A549 (cell line): Measurements from ENCODE around the gene FAM107B. TPM values are rescaled to one million over a fixed set of nuclear protein-coding genes. Genes with fewer than 3 reads are reported as not detected.

Experiments
- ATAC-seq, 2 experiments: fragments of 200-7000 bp in 1 of 2; fragments of >200 bp in 1 of 2; cut with Nextera tagmentation in 1 of 2; cut with Tn5 transposase in 1 of 2; 3 replicates each; pipeline versions ENCODE4 v1.8.0 to v1.9.1; 2018 to 2020; ENCODE audit warnings: mild to moderate bottlenecking in 1 of 2, moderate library complexity in 1 of 2
- CTCF ChIA-PET: fragments of 300-600 bp; sonication (Branson Sonifier 250); formaldehyde crosslinking; extraction: SDS; loops from one replicate; lab custom pipeline; 2021; ENCODE audit warnings: antibody characterized with exemption, inconsistent platforms; lab: Yijun Ruan, JAX
- POLR2A ChIA-PET: fragments of 350-600 bp; formaldehyde crosslinking; extraction: SDS; loops from one replicate; lab custom pipeline; 2021; ENCODE audit warnings: antibody characterized with exemption, inconsistent platforms; lab: Yijun Ruan, JAX
- DNase-seq, 2 experiments: peaks; one replicate each; pipeline versions ENCODE4 v3.0.0 to v3.0.0-alpha.2; 2011 to 2016; ENCODE audit warnings: low read depth in 1 of 2, low spot score in 1 of 2
- FAIRE-seq: peaks from 2 replicates; lab custom pipeline; 2011; peaks lifted over from hg19 to GRCh38; lab: Jason Lieb, UNC
- H3K27ac ChIP-seq, 2 experiments: fragments of >200 bp; sonication (Bioruptor Twin); formaldehyde crosslinking; 3 replicates each; pipeline ENCODE4 v1.5.1; 2016 to 2017
- H3K4me1 ChIP-seq: fragments of >200 bp; sonication (Bioruptor Twin); formaldehyde crosslinking; 3 replicates; pipeline ENCODE4 v1.6.1; 2016
- H3K4me2 ChIP-seq: fragments of >200 bp; sonication (Bioruptor Twin); formaldehyde crosslinking; 3 replicates; pipeline ENCODE4 v1.6.1; 2016
- H3K4me3 ChIP-seq: fragments of >200 bp; sonication (Bioruptor Twin); formaldehyde crosslinking; 3 replicates; pipeline ENCODE4 v1.5.1; 2016
- H3K9me3 ChIP-seq: fragments of >200 bp; sonication (Bioruptor Twin); formaldehyde crosslinking; 3 replicates; pipeline ENCODE4 v1.6.1; 2016
- ATOH8 ChIP-seq: fragments of 250-450 bp; sonication (Bioruptor Pico); IDR thresholded peaks from 2 replicates; pipeline ENCODE4 v1.5.0; 2020; ENCODE audit warnings: low read depth, mild to moderate bottlenecking, moderate library complexity
- CBX2 ChIP-seq: fragments of 200-600 bp; sonication (generic); IDR thresholded peaks from 2 replicates; pipeline ENCODE4 v1.6.1; 2016; ENCODE audit warnings: low read depth, mild to moderate bottlenecking, borderline replicate concordance
- CBX8 ChIP-seq: fragments of 200-600 bp; sonication (generic); IDR thresholded peaks from 2 replicates; pipeline ENCODE4 v1.6.1; 2016
- CEBPB ChIP-seq, 2 experiments: fragments of >200 bp in 1 of 2; sonication (Bioruptor Twin) in 1 of 2; formaldehyde crosslinking in 1 of 2; IDR thresholded peaks; 2 replicates each; pipeline ENCODE4 v1.6.1; 2012 to 2016
- CHD2 ChIP-seq: fragments of 150-350 bp; IDR thresholded peaks from 2 replicates; pipeline ENCODE4 v1.6.1; 2014; ENCODE audit warnings: low read length; ENCODE audit not compliant: partially characterized antibody
- ESRRA ChIP-seq: fragments of 150-350 bp; IDR thresholded peaks from 2 replicates; pipeline ENCODE4 v1.6.1; 2014; ENCODE audit warnings: mild to moderate bottlenecking, low read length, borderline replicate concordance
- FOSB ChIP-seq: fragments of 250-450 bp; sonication (Bioruptor Pico); IDR thresholded peaks from 2 replicates; pipeline ENCODE4 v1.5.0; 2020; ENCODE audit warnings: mild to moderate bottlenecking, moderate library complexity
- HDAC2 ChIP-seq: fragments of 200-600 bp; sonication (generic); IDR thresholded peaks from 2 replicates; pipeline ENCODE4 v1.6.1; 2016
- HES2 ChIP-seq: fragments of >200 bp; sonication (Bioruptor Twin); formaldehyde crosslinking; IDR thresholded peaks from 2 replicates; pipeline ENCODE4 v1.6.1; 2016
- HOXA7 ChIP-seq: fragments of 250-450 bp; sonication (Bioruptor Pico); IDR thresholded peaks from 2 replicates; pipeline ENCODE4 v1.5.0; 2020; ENCODE audit warnings: mild to moderate bottlenecking, moderate library complexity
- HOXB13 ChIP-seq: fragments of 250-450 bp; sonication (Bioruptor Pico); IDR thresholded peaks from 2 replicates; pipeline ENCODE4 v1.5.0; 2020; ENCODE audit warnings: low read depth, mild to moderate bottlenecking, moderate library complexity
- MAFK ChIP-seq: fragments of 450-650 bp; IDR thresholded peaks from 2 replicates; pipeline ENCODE4 v1.6.1; 2014; ENCODE audit not compliant: partially characterized antibody
- MYC ChIP-seq: IDR thresholded peaks from 2 replicates; pipeline ENCODE4 v1.6.1; 2012; ENCODE audit warnings: mild to moderate bottlenecking, inconsistent platforms, low read length, improper control_type of control experiment, borderline replicate concordance
- NFE2L2 ChIP-seq: fragments of 150-350 bp; conservative IDR thresholded peaks from 2 replicates; pipeline ENCODE4 v1.6.1; 2014; ENCODE audit warnings: low read length
- NPAS2 ChIP-seq: fragments of 250-450 bp; sonication (Bioruptor Pico); IDR thresholded peaks from 2 replicates; pipeline ENCODE4 v1.8.0; 2022; ENCODE audit warnings: mild to moderate bottlenecking, moderate library complexity, borderline replicate concordance
- PHF8 ChIP-seq: fragments of 200-600 bp; sonication (generic); IDR thresholded peaks from 2 replicates; pipeline ENCODE4 v1.6.1; 2016; ENCODE audit warnings: low read depth, mild to moderate bottlenecking, antibody characterized with exemption, moderate library complexity, borderline replicate concordance
- POLR2A ChIP-seq: IDR thresholded peaks from 2 replicates; pipeline ENCODE4 v1.6.1; 2012; ENCODE audit warnings: mild to moderate bottlenecking, low read length
- RAD21 ChIP-seq, 2 experiments: fragments of >200 bp in 1 of 2; sonication (Bioruptor Twin) in 1 of 2; formaldehyde crosslinking in 1 of 2; IDR thresholded peaks in 1 of 2; conservative IDR thresholded peaks in 1 of 2; 2 replicates in 1 of 2; 3 replicates in 1 of 2; pipeline ENCODE4 v1.6.1; 2012 to 2018; ENCODE audit warnings: inconsistent platforms in 1 of 2
- RARB ChIP-seq: fragments of 250-450 bp; sonication (Bioruptor Pico); IDR thresholded peaks from 2 replicates; pipeline ENCODE4 v1.8.0; 2021; ENCODE audit warnings: mild to moderate bottlenecking, moderate library complexity
- REST ChIP-seq: fragments of 200-600 bp; sonication (generic); IDR thresholded peaks from 2 replicates; pipeline ENCODE4 v1.6.1; 2016; ENCODE audit warnings: antibody characterized with exemption, mild to moderate bottlenecking, moderate library complexity
- RNF2 ChIP-seq: fragments of 200-600 bp; sonication (generic); IDR thresholded peaks from 2 replicates; pipeline ENCODE4 v1.6.1; 2016; ENCODE audit warnings: low read depth, mild to moderate bottlenecking, antibody characterized with exemption, moderate library complexity, borderline replicate concordance
- TP53 ChIP-seq: fragments of 250-450 bp; sonication (Bioruptor Pico); IDR thresholded peaks from 2 replicates; pipeline ENCODE4 v1.5.0; 2021; ENCODE audit warnings: mild to moderate bottlenecking, moderate library complexity
- ZC3H11A ChIP-seq: fragments of 450-650 bp; IDR thresholded peaks from 2 replicates; pipeline ENCODE4 v1.6.1; 2014; ENCODE audit warnings: antibody characterized with exemption, mild to moderate bottlenecking
- ZNF302 ChIP-seq: fragments of 250-450 bp; sonication (Bioruptor Pico); IDR thresholded peaks from 2 replicates; pipeline ENCODE4 v1.9.0; 2021; ENCODE audit warnings: inconsistent platforms, mild to moderate bottlenecking, moderate library complexity
- WGBS: methylation state at CpG from one replicate; pipeline ENCODE4 v1.1.6; 2017; ENCODE audit errors: missing lambda C conversion rate; 5-methylcytosine and 5-hydroxymethylcytosine counted together
- polyA plus RNA-seq, 4 experiments: library from polyadenylated mRNA; depleted of rRNA in 3 of 4; stranded (reverse); fragments of >200 nt; fragmentation: RNase III in 1 of 4; extraction: RNeasy Plus Mini Kit Qiagen cat#74134 plus additional on column Dnase treatment in 1 of 4; gene quantifications; 2 replicates in 3 of 4; 3 replicates in 1 of 4; pipeline ENCODE4 v1.2.3, GENCODE V29; 2011 to 2017

Gene FAM107B
- polyA plus RNA-seq, 2 of the 4 experiments (the other 2 are of a cell fraction): 99.9 to 173 TPM

GRCh38 chr10:14736600-14737081 lies 38.1 kb downstream of the FAM107B start:
- Histone ChIP-seq H3K4me1 (peaks cover 10% of the 10 kb centered on the region; the same call in 1 of the 3 replicates), H3K4me2 (no peak overlapping the region), H3K4me3 (no peak overlapping the region), H3K27ac (peak overlapping the region in 1 of 2 experiments; percentile 56; a peak in 4 of 6 replicates), H3K9me3 (peaks cover 19% of the 10 kb centered on the region)
- TF ChIP-seq ATOH8 (CRISPR knock-in tag) (no peak), NFE2L2 (no peak), POLR2A (no peak), ESRRA (no peak), CEBPB (IDR thresholded peaks at IDR 0.05) (no peak), ZNF302 (CRISPR knock-in tag) (no peak), MYC (no peak), REST (no peak)
- DNase-seq (no peak), ATAC-seq (no peak), FAIRE-seq (no peak)
- whole genome bisulfite sequencing: 71% methylated on average over 4 of the region's 4 CpGs
- ChIA-PET CTCF (interaction anchor here (0.6 kb wide), 1 partner anchor 235 kb away, joined by 3 read pairs; no protein-coding TSS in a partner anchor), POLR2A (no interaction called here)

GRCh38 chr10:14736043-14736442 lies 38.7 kb downstream of the FAM107B start:
- FAIRE-seq: no peak

More at GRCh38 chr10:14736043-14736442, 38.7 kb downstream of the FAM107B start:
- ATAC-seq (no peak), DNase-seq (no peak)
- Histone ChIP-seq H3K4me1 (peaks cover 10% of the 10 kb centered on the region; the same call in 1 of the 3 replicates), H3K4me2 (no peak overlapping the region), H3K9me3 (peaks cover 19% of the 10 kb centered on the region)
- TF ChIP-seq HOXB13 (CRISPR knock-in tag): no peak
- no peak for TF ChIP-seq ZNF302 (CRISPR knock-in tag)
- TF ChIP-seq TP53 (CRISPR knock-in tag): no peak
- TF ChIP-seq RNF2: no peak
- no peak for TF ChIP-seq RAD21 (conservative IDR thresholded peaks at IDR 0.05 in 1 of 2, IDR thresholded peaks at IDR 0.05 in 1 of 2)
- TF ChIP-seq CHD2: no peak
- no peak for TF ChIP-seq FOSB (CRISPR knock-in tag)
- no peak for TF ChIP-seq MAFK
- TF ChIP-seq CBX8: no peak
- TF ChIP-seq RARB (CRISPR knock-in tag): no peak
- TF ChIP-seq NPAS2 (CRISPR knock-in tag): no peak
- no peak for TF ChIP-seq ATOH8 (CRISPR knock-in tag)
- no peak for TF ChIP-seq ZC3H11A
- TF ChIP-seq HES2: no peak
- no peak for TF ChIP-seq HOXA7 (CRISPR knock-in tag)
- TF ChIP-seq HDAC2: no peak
- no peak for TF ChIP-seq CBX2
- TF ChIP-seq PHF8: no peak
- no peak for TF ChIP-seq NFE2L2
- TF ChIP-seq, all 56 proteins: peak for 0
- POLR2A ChIA-PET: no interaction called here
- peak overlapping the region in 1 of 2 experiments; percentile 45; a peak in 2 of 6 replicates for H3K27ac ChIP-seq
- CTCF ChIA-PET: interaction anchor here (0.6 kb wide), 1 partner anchor 236 kb away, joined by 3 read pairs; no protein-coding TSS in a partner anchor
- no peak overlapping the region for H3K4me3 ChIP-seq
- 93% methylated on average over 2 of the region's 2 CpGs for WGBS
